Measurements from ENCODE around the gene MADD.

The MADD gene

DNA sequence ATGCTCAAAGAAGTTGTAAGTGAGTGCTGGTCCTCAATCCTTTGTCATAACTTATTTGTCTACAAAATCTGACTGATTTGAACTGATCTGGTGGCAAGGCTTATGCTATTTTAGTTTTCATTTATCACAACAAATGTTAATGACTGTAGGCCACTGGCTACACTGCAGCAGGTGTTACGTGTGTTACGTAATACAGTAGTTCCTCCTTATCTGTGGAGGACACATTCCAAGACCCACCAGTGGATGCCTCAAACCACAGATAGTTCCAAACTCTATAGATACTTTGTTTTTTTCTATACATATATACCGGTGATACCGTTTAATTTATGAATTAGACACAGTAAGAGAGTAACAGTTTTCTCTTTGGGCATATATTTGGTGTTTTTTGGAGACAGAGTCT is 7.0 kb downstream of the MADD start:
- Mint-ChIP-seq H3K27ac (no peak overlapping the region), H3K9me3 (no peaks in the 10 kb centered on the region), H3K4me1 (ENCODE audit: low read depth) (peaks cover 12% of the 10 kb centered on the region), H3K36me3 (ENCODE audit: low read depth) (peaks cover 57% of the 10 kb centered on the region), H3K4me3 (no peak overlapping the region), H3K27me3 (no peaks in the 10 kb centered on the region)

DNA sequence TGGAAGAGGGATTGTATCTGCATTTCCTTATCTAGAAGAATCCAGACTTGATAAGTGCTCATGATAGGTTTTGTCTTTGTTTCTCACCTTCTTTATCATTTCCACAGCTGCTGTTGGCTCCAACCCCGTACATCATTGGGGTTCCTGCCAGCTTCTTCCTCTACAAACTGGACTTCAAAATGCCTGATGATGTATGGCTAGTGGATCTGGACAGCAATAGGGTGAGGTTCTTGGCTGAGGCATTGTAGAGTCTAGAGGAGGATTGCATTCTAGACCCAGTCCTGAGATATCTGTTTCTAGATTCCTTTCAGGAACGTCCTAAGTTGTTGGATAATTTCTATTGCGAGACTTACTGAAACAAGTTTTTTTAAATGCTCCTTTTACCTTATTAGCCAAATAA is 8.1 kb downstream of the MADD start:
- Mint-ChIP-seq H3K36me3 (ENCODE audit: low read depth) (peaks cover 60% of the 10 kb centered on the region), H3K9me3 (no peaks in the 10 kb centered on the region), H3K4me1 (ENCODE audit: low read depth) (peaks cover 1% of the 10 kb centered on the region), H3K4me3 (no peak overlapping the region), H3K27me3 (no peaks in the 10 kb centered on the region), H3K27ac (no peak overlapping the region)

DNA sequence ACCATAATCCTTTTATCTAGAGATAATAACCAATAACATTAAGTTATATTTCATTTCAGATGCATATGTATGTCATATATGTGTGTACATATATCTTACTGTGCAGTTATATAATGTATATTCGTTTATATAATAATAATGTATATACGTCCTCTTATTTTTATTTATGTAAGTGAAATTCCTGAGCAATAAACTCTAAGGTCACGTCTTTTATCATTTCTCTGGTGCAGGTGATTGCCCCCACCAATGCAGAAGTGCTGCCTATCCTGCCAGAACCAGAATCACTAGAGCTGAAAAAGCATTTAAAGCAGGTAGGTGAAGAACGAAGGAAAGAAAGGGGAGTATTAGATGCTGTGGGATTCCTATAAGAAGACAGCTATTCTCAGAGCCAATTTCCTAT is 8.8 kb downstream of the MADD start:
- Mint-ChIP-seq H3K4me3 (no peak overlapping the region), H3K9me3 (no peaks in the 10 kb centered on the region), H3K4me1 (ENCODE audit: low read depth) (no peaks in the 10 kb centered on the region), H3K27ac (no peak overlapping the region), H3K27me3 (no peaks in the 10 kb centered on the region), H3K36me3 (ENCODE audit: low read depth) (peaks cover 61% of the 10 kb centered on the region)

DNA sequence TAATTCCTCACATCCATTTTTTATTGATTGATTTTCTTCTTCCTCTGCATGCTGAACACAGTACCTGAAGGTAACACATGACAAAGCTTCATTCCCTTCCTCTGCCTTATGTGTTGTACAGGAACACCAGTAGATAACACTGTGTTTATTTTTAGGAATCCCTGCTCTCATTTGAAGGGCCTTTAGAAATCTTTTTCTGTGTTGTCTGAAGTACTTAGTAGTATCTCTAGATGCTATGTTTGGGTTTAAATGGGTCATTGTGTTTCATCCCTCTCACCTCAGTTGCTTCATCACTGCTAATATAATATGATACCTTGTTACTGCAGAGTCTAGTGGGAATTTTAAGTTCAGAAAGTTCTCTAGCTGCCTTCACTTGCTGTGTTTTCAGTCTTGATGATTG is 10.2 kb downstream of the MADD start:
- H3K27me3 Mint-ChIP-seq = no peaks in the 10 kb centered on the region
- H3K4me1 Mint-ChIP-seq (ENCODE audit: low read depth) = no peaks in the 10 kb centered on the region
- no peak overlapping the region for H3K27ac Mint-ChIP-seq
- no peak overlapping the region for H3K4me3 Mint-ChIP-seq
- H3K9me3 Mint-ChIP-seq = no peaks in the 10 kb centered on the region
- peaks cover 75% of the 10 kb centered on the region for H3K36me3 Mint-ChIP-seq (ENCODE audit: low read depth)

DNA sequence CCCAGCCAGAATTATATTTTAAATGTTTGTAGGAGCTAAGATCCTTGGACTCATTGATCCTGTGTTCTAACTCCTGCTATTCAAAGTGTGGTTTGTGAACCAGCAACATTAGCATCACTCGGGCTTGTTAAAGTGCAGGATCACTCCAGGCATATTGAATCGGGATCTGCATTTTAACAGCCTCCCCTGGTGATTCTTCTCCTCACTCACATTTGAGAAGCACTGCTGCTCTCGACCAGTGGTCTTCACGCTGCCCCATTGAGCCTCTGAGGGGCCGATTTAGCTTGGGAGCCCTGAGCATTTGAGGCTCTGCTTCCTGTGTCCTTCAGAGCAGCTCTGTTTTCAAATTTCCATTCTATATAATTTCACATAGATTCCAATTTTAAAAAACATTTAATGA is 10.9 kb downstream of the MADD start:
- H3K27me3 Mint-ChIP-seq = no peaks in the 10 kb centered on the region
- H3K9me3 Mint-ChIP-seq = no peaks in the 10 kb centered on the region
- no peaks in the 10 kb centered on the region for H3K4me1 Mint-ChIP-seq (ENCODE audit: low read depth)
- H3K4me3 Mint-ChIP-seq = no peak overlapping the region
- peaks cover 75% of the 10 kb centered on the region for H3K36me3 Mint-ChIP-seq (ENCODE audit: low read depth)
- H3K27ac Mint-ChIP-seq = no peak overlapping the region

DNA sequence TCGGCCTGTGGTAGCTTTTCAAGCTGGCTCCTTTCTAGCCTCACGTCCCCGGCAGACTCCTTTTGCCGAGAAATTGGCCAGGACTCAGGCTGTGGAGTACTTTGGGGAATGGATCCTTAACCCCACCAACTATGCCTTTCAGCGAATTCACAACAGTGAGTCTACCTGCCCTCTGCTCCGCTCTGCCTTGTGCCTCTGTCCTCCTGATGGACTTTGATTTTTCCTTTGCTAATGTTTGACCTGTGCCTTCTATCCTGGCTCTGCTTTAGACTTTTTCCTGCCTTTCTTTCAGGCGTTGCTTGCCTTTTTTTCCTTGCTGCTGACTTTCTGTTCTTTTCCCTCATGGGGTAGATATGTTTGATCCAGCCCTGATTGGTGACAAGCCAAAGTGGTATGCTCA is 12.5 kb downstream of the MADD start:
- Mint-ChIP-seq H3K36me3 (ENCODE audit: low read depth) (peaks cover 79% of the 10 kb centered on the region), H3K4me1 (ENCODE audit: low read depth) (no peaks in the 10 kb centered on the region), H3K9me3 (no peaks in the 10 kb centered on the region), H3K27ac (no peak overlapping the region), H3K27me3 (no peaks in the 10 kb centered on the region), H3K4me3 (no peak overlapping the region)

DNA sequence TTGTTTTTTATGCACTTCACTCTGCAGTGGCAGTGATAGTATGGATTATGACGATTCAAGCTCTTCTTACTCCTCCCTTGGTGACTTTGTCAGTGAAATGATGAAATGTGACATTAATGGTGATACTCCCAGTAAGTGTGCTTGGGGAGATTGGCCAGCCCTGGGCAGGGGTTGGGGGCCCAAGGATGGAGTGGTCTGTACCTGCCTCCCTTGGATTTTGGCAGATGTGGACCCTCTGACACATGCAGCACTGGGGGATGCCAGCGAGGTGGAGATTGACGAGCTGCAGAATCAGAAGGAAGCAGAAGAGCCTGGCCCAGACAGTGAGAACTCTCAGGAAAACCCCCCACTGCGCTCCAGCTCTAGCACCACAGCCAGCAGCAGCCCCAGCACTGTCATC is 14.2 kb downstream of the MADD start:
- no peaks in the 10 kb centered on the region for H3K9me3 Mint-ChIP-seq
- H3K36me3 Mint-ChIP-seq (ENCODE audit: low read depth) = peaks cover 82% of the 10 kb centered on the region
- H3K27me3 Mint-ChIP-seq = no peaks in the 10 kb centered on the region
- H3K4me3 Mint-ChIP-seq = no peak overlapping the region
- H3K4me1 Mint-ChIP-seq (ENCODE audit: low read depth) = no peaks in the 10 kb centered on the region
- no peak overlapping the region for H3K27ac Mint-ChIP-seq

DNA sequence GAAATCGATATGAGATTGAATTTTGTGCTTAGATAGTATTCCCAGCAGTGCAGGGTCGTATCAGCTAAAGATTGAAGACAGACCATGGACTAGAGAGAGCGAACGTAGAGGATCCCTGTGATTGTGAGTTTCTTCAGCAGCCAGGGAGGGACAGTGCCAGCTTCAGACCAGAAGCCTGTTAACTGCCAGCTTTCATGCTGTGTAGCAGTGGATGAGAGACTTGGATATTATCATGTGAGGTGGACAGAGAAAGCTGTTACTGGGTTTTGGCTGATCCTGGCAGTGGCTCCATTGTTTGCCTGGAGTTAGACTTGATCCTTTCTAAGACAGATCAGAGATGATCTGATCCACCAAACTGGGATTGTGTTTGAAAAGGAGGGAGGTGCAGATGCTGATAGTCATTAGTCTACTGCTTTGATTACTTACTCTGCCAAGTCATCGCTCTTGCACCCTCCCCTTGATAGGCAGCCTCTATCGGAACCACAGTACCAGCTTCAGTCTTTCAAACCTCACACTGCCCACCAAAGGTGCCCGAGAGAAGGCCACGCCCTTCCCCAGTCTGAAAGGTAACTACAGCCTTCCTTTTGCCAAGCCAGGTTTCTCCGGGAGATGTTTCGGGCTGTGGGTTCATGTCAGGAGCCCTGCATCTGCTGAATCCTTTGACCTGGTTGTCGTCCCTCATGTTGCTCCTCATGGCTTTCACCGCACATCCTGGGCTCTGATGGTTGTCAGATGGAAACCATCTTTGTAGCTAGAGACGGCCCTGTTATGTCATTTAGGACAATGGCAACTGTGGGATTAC is 16.2 kb downstream of the MADD start:
- Mint-ChIP-seq H3K4me1 (ENCODE audit: low read depth) (no peaks in the 10 kb centered on the region), H3K36me3 (ENCODE audit: low read depth) (peaks cover 85% of the 10 kb centered on the region), H3K27me3 (no peaks in the 10 kb centered on the region), H3K9me3 (no peaks in the 10 kb centered on the region), H3K4me3 (no peak overlapping the region), H3K27ac (no peak overlapping the region)

DNA sequence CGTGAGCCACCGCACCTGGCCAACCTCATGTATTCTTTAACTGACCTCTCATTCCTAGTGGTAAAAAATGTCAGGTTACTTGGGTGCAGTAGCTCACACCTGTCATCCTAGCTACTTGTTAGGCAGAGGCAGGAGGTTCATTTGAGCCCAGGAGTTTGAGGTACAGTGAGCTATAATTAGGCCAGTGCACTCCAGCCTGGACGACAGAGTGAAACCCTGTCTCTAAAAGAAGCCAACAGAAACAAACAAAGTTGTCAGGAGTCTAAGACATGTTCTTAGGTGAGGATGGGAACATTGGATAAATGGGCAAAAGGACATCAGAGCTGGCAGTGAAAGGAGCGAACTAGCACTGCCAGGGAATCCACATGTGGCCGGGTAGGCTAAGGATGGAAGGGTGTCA is 18.1 kb downstream of the MADD start:
- H3K27me3 Mint-ChIP-seq = no peaks in the 10 kb centered on the region
- H3K36me3 Mint-ChIP-seq (ENCODE audit: low read depth) = peaks cover 88% of the 10 kb centered on the region
- no peaks in the 10 kb centered on the region for H3K9me3 Mint-ChIP-seq
- no peaks in the 10 kb centered on the region for H3K4me1 Mint-ChIP-seq (ENCODE audit: low read depth)
- no peak overlapping the region for H3K27ac Mint-ChIP-seq
- H3K4me3 Mint-ChIP-seq = no peak overlapping the region

DNA sequence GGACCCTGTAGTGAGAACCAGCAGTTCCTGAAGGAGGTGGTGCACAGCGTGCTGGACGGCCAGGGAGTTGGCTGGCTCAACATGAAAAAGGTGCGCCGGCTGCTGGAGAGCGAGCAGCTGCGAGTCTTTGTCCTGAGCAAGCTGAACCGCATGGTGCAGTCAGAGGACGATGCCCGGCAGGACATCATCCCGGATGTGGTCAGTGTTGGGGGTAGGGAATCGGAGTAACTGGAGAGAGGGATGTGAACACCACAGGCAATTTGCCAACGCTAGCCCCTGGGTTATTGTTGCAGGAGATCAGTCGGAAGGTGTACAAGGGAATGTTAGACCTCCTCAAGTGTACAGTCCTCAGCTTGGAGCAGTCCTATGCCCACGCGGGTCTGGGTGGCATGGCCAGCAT is 19.9 kb downstream of the MADD start:
- Mint-ChIP-seq H3K4me3 (no peak overlapping the region), H3K36me3 (ENCODE audit: low read depth) (peaks cover 80% of the 10 kb centered on the region), H3K9me3 (no peaks in the 10 kb centered on the region), H3K27me3 (no peaks in the 10 kb centered on the region), H3K4me1 (ENCODE audit: low read depth) (no peaks in the 10 kb centered on the region), H3K27ac (no peak overlapping the region)

DNA sequence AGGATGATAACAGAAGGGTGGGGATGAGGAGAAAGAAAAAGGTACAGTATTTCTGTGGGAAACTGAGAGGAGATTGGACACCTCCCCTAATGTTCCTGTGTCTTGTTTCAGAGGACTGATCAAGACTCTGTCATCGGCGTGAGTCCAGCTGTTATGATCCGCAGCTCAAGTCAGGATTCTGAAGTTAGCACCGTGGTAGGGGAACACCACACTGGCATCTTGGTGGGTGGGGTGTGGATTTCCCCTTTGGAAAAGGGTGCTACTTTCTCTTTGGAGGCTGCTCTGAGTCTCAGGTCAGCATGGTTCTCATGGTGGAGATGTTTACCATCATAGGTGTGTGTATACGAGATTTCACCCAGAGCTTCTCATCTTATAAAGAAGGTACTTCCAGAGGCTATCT is 25.5 kb downstream of the MADD start:
- Mint-ChIP-seq H3K27ac (no peak overlapping the region), H3K9me3 (no peaks in the 10 kb centered on the region), H3K4me1 (ENCODE audit: low read depth) (no peaks in the 10 kb centered on the region), H3K36me3 (ENCODE audit: low read depth) (peaks cover 73% of the 10 kb centered on the region), H3K4me3 (no peak overlapping the region), H3K27me3 (no peaks in the 10 kb centered on the region)

DNA sequence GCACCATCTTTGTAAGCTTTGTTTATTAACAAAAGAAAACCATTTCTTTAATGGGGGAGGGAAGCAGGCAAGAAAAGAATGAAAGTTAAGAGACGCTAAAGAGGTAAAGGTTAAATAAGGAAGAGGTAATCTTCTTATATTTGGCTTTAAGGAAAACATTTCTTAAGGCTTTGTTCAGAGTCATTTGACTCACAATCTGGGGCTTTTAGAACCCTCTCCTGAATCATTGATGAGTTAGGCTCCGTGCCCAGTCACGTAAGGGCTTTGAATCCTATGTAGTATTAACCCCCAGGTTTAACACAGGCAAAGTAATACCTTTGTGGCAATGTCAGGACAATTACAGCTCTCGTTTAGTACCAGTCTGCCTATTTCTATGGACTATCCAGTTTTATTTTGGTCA is 26.1 kb downstream of the MADD start:
- no peak overlapping the region for H3K27ac Mint-ChIP-seq
- H3K36me3 Mint-ChIP-seq (ENCODE audit: low read depth) = peaks cover 72% of the 10 kb centered on the region
- H3K4me1 Mint-ChIP-seq (ENCODE audit: low read depth) = no peaks in the 10 kb centered on the region
- no peaks in the 10 kb centered on the region for H3K9me3 Mint-ChIP-seq
- H3K27me3 Mint-ChIP-seq = no peaks in the 10 kb centered on the region
- no peak overlapping the region for H3K4me3 Mint-ChIP-seq

DNA sequence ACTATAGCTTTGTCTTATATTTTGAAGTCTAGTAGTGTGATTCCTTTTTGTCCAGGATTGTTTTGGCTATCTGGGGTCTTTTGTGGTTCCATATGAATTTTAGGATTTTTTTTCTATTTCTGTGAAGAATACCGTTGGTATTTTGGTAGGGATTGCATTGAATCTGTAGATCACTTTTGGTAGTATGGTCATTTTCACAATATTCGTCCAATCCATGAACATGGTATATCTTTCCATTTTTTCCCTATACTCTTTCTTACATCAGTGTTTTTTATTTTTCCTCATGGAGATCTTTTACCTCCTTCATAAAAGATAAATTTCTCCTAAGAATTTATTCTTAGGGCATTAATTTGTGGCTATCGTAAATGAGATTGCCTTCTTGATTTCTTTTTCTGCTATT is 29.1 kb downstream of the MADD start:
- Mint-ChIP-seq H3K27ac (peak overlapping the region; percentile 14), H3K4me1 (ENCODE audit: low read depth) (peaks cover 6% of the 10 kb centered on the region), H3K4me3 (no peak overlapping the region), H3K9me3 (peaks cover 7% of the 10 kb centered on the region), H3K36me3 (ENCODE audit: low read depth) (peaks cover 82% of the 10 kb centered on the region), H3K27me3 (no peaks in the 10 kb centered on the region)

DNA sequence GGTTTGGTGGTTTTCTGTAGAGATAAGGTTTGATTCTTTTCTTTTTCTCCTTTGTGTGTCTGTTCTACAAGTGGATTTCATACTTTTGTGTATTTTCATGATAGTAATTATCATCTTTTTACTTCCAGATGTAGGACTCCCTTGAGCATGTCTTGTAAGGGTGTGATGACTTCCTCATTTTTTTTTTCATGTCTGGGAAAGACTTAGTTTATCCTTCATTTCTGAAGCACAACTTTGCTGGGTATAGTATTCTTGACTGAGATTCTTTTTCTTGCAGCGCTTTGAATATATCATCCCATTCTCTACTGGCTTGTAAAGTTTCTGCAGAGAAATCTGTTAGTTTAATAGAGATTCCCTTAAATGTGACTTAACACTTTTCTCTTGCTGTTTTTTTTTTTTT is 32.9 kb downstream of the MADD start:
- Mint-ChIP-seq H3K36me3 (ENCODE audit: low read depth) (peaks cover 72% of the 10 kb centered on the region), H3K9me3 (peaks cover 7% of the 10 kb centered on the region), H3K27ac (peak overlapping the region; percentile 53), H3K4me3 (no peak overlapping the region), H3K4me1 (ENCODE audit: low read depth) (peaks cover 6% of the 10 kb centered on the region), H3K27me3 (no peaks in the 10 kb centered on the region)

DNA sequence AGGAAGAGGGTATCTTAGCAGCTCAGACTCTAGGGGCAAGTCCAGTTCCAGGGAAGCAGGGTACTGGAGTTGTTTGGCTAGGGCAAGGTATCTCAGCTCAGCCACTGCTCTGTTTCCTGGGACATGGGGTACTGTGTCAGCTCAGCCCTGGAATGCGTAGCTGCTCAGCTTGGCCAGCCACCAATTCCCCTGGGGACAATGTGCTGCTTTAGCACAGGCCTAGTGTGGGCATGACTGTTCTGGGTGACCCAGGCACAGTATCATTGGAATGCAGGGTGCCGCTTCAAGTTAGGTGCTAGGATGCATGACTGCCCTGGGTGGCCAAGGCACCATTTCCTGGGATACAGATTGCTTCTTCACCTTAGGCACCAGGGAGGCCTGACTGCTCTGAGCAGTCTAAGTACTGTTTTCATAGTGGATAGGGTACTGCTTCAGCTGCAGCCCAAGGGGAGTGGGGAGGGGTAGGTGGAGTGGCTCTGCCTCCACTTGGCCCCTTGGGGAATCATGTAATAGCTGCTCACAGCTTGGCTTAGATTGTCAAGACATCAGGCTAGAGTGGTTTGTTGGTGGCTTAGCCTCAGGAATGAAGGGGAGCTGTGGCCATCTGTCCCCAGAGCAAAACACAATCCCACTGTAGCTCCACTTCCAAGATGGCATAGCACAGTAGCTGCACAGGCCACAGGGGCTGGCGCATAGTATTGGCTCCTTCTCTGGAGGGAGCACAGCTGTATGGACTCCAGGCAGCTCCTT is 36.0 kb downstream of the MADD start:
- Mint-ChIP-seq H3K4me3 (no peak overlapping the region), H3K27ac (no peak overlapping the region), H3K27me3 (no peaks in the 10 kb centered on the region), H3K36me3 (ENCODE audit: low read depth) (peaks cover 67% of the 10 kb centered on the region), H3K9me3 (peaks cover 7% of the 10 kb centered on the region), H3K4me1 (ENCODE audit: low read depth) (peaks cover 6% of the 10 kb centered on the region)

DNA sequence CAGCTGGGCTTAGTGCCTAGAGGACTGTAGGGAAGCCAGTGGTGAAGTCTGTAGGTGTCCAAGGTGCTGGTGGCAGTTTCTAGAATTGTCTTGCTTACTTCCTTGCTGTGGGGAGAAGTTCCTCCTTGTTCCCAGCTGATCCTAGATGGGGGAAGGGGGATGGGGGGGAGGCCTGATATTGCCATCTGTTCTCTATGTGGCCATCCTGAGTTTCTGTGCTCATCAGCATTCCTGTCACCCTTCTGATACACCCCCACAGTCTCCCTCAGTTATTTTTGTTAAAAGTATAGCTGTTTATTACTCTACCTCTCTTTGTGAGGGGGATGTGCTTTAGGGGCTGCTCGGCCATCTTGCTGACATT is 36.5 kb downstream of the MADD start:
- peaks cover 68% of the 10 kb centered on the region for H3K36me3 Mint-ChIP-seq (ENCODE audit: low read depth)
- peaks cover 6% of the 10 kb centered on the region for H3K4me1 Mint-ChIP-seq (ENCODE audit: low read depth)
- no peak overlapping the region for H3K27ac Mint-ChIP-seq
- no peaks in the 10 kb centered on the region for H3K27me3 Mint-ChIP-seq
- H3K9me3 Mint-ChIP-seq = peaks cover 7% of the 10 kb centered on the region
- H3K4me3 Mint-ChIP-seq = no peak overlapping the region

All from stimulated activated naive CD8-positive, alpha-beta T cell treated with anti-CD3 and anti-CD28 coated beads, Interleukin-15, Interleukin-2, amounts not matched to agents 100 ng/mL and 50 ng/mL, for 24 hours (primary cell).